HG03097 (cell line): ENCODE data around the gene DNAH11.
"Not testable (repeated sequence)": the region's sequence is repeated elsewhere in the genome, so short reads cannot be mapped to it uniquely, and the experiment has no call there.

Experiments used
- ATAC-seq: cut with Tn5 transposase; IDR thresholded peaks from one replicate; pipeline ENCODE4 v1.9.1; 2021; ENCODE audit not compliant: unreplicated experiment, low FRiP score

The DNAH11 gene

DNA sequence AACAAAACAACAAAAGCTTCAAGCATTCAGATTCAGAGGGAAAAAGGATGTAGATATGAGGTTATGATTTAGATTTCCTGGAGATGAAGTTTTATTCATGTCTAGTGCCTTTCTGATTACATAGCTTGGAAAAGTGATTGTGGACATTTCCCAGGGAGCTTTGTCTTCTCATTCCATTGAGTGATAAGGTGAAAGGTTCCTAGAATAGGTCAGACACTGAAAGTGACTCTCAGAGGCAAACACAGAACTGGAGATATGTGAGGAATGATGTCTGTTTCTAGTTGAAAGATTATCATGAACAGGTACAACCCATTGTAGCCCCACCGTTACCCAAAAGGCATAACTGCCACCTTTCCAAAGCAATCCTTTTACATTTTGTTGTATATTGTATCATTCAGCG lies 223.4 kb downstream of the DNAH11 start:
- no peak for ATAC-seq

DNA sequence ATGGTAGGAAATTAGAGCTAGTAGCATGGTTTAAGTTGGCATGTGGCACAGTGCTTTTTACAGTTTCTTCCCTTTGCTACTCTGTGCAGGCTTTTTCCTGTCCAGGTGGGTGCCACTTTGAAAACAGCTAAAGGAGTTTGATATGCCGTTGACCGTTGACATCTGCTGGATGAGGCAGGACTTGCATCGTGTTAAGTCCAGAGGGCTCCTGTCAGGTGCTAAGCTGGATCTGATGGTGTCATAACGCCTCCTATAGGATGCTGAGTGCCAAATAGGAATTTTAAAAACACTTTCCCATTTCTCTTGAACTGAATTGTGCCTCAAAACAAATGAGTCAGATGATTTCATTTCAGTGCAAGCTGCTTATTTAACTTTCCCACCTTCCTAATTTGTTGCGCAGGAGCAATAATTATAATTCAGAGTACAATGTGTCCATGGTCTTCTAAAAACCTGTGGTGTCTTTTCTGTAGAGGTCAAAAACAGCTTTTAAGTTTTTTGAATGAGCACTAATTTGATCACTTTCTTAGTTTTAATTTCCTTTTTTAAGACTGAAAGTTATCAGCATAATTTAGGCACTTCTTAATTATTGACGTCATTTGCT lies 224.6 kb downstream of the DNAH11 start:
- peak; percentile 68 for ATAC-seq

DNA sequence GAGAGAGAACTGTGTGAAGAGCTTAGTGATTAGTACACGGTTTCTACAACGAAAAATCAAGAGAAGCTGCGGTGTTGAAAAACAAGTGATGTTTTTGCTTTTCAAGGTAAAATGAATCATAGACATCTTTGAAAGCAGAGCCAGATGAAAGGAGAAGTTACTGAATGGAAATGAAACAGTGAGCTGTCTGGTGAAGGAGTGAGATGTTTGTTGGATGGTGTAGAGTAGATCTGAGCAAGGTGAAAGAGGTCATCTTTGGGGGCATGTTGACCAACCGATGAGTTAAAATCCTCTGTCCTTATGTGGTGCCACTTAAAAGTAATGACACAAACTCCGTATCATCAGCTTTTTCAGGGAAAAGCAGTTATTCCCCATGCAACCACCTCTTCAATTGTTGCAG lies 225.4 kb downstream of the DNAH11 start:
- ATAC-seq = no peak

DNA sequence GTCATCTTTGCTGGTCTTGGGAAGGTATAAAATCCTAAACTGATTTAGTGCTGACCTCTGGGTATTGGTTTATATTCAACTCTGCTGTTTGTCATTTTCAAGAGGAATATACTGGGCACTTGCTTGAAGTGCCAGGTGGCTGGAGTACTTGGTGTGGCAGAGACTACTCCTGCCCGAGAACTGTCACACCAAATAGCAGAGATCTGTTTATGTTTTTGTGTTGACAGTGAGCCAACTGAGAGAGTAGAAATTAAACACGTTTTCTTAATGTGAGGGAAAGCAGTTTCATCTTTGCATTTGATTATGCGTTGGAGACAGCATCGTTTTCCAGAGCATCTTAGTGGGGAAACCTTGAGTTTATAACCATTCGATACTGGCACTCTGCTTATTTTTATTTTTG lies 228.4 kb downstream of the DNAH11 start:
- ATAC-seq = no peak

DNA sequence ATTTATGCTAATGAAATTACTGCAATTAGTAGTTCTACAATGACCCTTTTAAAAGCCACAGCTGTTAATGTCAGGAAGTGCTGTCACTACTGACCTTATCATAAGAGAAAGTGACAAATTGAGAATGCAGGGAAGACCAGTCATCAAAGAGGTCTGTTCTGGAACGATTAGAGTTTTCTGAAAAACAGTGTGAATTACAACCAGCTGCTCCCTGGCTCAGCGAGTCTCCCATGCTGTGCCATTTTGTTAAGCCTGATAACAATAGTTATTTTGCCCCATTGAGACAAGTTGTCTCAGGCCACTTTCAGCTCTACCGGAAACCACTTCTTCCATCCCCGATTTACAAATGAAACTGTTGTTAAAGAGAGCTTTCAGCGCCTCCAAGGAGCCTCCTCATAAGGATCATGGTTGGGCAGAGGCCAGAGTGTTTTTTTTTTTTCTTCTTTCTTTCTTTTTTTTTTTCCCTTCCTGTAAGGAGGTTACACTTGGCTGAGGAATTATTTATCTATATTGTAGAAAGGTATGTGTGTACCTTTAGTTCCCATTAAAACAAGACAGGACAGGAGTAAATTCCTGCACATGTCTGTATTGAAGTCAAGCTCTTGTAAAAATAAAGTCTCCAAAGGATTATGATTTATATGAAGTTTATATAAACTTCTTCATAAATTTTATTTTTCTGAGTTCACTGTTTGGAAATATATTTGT lies 229.2 kb downstream of the DNAH11 start:
- no peak for ATAC-seq

DNA sequence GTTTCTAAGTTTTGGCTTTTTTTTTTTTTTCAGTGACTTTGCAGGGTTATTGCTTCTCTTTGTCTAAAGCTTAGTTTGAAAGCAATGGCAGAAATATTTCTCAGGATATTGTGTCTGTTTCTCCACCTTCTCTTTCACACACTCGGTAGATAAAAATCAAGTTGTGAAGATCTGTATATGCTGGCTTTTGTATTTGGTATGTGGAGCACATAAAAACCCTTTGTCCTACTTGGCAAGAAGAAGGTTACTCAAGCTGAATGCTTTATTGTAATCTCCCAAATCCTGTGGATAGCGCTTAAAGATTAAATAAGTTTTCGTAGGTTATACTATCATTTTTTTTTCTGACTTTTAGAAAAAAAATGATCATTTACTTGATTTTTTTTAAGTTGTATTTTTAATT lies 230.5 kb downstream of the DNAH11 start:
- no peak for ATAC-seq

DNA sequence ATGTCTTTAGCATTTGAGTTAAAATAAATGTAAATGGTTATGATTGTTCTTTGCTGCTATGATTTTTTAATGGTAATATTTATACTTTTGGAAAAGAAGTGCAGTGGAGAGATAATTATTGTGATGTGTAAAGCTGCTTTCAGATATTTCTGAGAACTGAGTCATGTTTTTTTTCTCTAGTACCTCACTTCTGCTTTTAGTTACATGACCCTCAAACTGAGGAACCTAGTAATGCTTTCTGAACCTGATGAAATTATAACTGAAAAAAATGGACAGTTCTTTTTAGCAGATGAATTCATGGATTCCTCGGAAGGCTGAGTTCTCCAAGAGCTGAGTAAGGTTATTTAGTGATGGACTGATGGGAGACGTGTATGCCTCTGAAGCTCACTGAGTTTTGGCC lies 235.1 kb downstream of the DNAH11 start:
- no peak for ATAC-seq

DNA sequence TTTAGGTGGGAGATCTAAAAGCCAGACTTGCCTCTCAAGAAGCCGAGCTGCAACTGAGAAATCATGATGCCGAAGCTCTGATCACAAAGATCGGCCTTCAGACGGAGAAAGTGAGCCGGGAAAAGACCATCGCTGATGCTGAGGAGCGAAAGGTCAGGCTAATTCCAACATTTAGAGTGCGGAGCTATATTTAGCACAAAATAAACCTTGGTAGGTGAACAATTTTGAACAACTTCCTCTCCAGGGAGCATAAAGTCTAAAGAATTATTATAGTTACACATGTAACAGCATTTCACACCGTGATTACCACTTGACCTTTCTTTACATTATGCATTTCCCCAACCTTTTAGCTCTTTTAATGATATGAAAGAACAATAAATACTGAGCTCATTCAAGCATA lies 236.1 kb downstream of the DNAH11 start:
- no peak for ATAC-seq

DNA sequence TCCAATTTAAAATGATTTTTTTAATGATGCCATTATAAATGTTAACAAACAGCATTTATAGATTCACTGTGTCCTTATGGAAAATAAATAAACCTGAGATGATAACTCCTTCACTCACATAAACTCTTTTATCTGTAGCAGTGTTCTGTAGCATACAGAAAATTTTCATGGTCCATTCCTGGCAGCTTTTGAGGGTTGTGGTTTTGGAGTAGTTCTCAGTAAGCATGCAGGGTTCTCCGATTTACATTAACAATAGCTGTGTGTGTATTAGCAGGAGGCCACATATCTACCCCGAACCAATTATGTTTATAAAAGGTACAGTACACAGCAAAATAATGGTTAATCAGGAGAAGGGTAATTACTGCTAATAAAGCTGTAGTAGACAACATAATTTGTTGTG lies 240.2 kb downstream of the DNAH11 start:
- no peak for ATAC-seq

DNA sequence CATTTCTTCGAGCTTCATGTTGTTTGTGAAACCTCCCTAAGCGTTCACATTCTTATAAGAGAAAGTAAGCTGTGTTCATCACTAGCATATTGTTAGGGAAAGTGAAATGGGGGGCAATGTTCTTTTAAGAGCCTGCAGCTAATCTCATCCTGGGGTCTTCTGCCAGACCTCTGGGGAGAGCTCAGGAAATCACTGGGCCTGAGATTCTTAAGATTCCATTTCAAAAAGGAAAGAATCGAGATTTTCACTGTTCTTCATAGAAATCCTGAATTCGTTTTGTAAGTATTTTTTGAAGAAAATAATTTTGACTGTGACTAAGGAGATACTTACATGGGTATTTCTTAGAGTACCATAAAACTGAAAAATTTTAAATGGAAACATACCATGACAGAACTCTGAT lies 242.2 kb downstream of the DNAH11 start:
- no peak for ATAC-seq

DNA sequence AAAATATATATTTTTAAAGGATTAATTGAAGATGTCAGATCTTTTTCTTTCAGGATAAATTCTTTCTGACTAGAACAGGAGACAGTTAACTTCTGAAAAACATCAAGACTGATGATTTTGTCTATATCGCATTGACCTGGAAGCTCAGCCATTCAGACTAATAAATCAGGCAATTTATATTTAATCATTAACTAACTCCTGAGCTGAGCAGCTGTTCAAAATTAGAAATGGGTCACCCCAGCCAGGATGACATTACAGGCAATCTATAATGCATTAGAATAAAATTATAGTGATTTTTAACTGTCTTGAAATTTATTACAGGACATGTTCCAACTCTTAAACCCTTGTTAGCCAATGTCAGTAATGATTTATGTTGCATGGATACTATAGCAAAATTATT lies 263.0 kb downstream of the DNAH11 start:
- no peak for ATAC-seq

DNA sequence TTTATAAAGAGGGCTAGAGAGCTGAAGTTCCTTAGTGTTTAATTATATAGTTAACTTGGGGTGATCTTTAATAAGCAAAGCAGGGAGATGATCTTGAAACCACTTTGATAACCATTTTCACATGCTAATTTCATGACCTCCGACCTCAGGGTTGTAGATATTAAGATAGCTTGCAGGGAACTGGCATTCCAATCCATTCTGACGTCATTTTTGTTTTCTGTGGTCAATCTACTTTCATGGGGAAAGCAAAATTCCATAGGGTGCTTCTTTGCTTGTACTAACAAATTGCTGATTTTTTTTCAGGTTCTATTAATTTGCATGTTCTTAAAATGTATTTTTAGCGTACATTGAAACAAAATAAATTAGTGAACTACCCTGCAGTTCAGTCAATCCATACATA lies 263.5 kb downstream of the DNAH11 start:
- no peak for ATAC-seq

DNA sequence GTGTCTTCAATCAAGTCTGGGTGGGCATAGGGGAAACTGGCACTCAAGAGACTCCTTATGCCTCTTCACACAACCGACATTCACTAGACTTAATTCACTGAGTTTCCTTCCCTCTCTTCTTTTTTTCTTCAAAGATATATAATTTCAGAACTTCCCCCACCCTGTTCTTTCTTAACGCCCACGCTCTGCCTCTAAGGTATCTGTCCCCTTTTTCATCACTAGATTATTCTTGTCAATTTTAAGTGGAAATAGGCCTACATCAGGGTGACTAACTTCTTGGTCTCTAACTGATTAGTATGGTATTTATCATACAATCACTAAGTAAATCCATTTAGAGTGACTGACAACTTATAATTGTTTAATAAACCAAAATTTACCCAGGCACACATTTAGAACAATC lies 276.2 kb downstream of the DNAH11 start:
- ATAC-seq = no peak

DNA sequence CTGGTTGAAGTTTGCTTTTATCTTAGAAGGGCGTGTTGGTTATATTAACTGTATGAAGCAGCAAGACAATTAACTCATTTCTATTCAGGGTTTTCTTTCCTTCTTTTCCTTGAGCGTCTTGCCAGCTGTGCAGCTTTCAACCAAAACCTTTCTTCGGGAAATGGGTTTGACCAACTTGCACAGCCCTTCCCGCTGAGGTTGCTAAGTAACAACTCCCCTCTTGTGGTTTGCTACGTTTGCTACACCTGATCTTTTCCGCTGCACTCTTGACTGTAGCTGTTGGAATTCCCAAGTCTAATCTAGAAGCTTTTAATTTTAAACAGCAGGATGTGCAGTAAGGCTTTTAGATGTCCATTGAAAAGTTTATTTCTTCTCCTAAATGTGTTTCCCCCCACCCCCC lies 286.0 kb downstream of the DNAH11 start:
- ATAC-seq = no peak

DNA sequence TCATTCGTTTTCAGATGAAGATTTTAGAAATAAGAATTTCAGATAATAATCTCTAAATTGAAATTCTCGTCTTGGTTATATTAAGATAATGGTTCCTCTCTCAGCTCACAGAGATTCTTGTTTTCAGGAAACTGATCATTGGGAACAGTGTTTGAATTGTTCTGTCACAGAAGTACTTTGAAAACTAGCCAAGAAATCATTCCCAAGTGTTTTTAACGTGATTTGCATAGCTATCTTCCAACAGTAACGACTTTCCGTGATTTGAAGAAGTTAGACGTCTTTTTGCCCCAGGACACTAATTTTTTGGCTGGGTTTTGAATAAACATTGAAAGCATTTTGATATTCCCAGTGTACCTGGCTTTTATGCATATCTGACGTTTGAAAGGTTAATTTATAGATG lies 286.9 kb downstream of the DNAH11 start:
- ATAC-seq = no peak

DNA sequence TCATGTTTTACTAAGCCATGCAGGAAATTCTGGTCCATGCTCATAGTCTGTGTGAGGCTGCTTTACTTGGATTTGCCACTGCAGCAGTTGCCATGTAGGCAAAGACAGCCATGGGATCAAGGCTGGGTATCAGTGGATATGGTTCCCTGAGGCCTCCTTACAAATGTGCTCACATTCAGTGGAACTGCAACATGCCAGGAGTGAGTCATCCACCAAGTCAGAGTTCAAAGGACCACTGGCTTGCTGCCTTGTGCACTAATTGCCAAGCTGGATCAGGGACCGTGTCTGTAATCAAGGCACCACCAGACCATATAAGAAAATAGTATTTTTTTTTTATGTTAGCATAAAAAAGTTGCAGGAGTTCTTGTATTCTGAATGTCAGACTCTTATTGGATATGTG lies 301.9 kb downstream of the DNAH11 start:
- ATAC-seq = no peak

DNA sequence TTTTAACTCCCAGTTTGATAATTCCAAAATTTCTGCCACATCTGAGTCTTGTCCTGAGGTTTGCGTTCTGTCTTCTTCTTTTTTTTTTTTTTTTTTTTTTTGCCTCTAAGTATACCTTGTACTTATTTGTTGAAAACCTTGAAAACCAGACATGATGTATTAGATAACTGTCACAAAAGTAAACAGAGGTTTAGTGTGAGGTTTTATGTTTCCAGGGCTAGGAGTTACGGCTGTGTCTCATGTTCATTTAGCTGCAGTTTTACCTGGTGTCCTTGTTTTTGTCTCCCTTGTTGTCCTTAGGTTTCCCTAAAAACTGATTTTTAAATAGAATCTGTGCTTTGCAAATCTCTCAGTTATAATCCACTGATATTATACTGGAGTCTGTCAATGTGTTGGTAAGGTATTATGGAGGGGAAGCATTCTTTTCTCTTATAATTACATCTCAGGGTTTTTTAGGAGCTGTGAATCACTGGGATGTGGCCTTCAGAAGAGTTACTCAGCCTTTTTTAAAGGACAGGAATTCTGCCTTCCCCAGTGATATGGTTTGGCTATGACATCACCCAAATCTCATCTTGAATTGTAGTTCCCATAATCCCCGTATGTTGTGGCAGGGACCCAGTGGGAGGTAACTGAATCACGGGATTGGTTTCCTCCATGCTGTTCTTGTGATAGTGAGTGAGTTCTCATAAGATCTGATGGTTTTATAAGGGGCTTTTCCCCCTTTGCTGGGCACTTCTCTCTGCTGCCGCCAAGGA lies 307.9 kb downstream of the DNAH11 start:
- no peak for ATAC-seq

DNA sequence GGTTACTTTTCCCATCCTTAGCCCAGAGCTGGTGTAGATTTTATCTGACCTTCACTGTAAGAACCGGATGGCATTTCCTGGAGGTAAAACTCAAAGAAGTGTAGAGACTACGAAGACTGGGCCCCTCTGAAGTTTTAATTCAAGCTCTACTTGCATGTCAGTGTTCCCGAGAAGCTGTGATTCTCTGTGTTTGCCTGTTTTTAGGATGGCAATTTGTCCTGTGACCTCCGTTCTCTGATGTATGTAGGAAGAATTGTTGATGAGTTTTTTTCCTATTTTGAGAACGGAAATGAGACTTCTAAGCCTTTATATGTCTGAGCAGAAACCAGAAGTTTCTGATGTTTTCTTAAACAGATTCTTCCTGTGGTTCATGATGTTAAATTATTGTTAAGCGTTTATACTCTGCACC lies 308.7 kb downstream of the DNAH11 start:
- no peak for ATAC-seq

DNA sequence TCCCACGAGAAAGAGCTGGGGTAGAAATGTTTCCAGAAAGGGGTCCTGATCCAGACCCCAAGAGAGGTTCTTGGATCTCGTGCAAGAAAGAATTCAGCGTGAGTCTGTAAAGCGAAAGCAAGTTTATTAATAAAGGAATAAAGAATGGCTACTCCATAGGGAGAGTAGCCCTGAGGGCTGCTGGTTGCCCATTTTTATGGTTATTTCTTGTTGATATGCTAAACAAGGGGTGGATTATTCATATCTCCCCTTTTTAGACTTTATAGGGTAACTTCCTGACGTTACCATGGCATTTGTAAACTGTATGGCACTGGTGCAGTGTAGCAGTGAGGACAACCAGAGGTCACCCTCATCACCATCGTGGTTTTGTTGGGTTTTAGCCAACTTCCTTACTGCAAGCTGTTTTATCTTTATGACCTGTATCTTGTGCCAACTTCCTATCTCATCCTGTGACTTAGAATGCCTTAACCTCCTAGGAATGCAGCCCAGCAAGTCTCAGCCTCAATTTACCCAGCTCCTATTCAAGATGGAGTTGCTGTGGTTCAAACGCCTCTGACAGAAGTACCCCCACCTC lies 322.9 kb downstream of the DNAH11 start:
- ATAC-seq = not testable (repeated sequence)

DNA sequence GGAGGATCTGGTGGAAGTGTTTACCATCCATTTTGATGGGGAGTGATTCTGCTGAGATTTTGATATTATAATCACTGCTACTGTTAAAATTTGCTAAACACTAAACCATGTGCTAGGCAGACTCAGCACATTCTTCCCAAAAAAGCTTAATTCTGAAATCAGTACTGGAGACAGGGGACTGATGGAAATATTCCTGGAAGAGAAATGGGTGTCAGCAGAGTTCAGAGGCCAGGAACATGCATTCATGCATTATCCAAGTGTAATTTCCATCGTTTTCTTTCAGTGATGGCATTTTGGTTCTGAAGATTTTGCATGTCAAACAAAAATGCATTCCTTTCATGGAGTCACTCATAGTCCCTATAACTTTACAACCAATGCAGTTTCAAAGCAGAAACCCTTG lies 323.9 kb downstream of the DNAH11 start:
- no peak for ATAC-seq

DNA sequence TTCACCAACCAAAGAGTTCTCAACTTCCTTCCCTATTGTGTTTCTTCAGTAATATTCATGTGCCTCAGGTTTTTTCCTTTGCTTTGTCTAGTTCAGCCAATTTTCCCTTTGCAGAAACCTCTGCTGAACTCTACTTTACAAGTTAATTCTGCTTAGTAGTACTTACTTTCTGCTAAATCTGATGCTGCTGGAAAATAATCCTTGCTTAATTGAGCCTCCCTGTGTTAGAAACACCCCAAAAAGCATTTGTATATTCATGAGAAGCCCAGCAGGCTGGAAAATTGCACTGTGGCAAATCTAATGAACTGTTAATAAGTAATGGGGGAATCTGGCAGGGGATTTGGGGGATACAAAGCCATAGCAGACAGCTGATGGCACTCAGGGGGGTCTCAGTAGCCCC lies 324.4 kb downstream of the DNAH11 start:
- no peak for ATAC-seq
